Stimulated activated memory B cell treated with anti-CD40 and anti-IgM and Interleukin-4, amounts not matched to agents 10 μg/mL and 1 μg/mL and 100 μg/mL, for 72 hours (primary cell): ENCODE data around the gene RETREG2.
"Not testable (repeated sequence)": the region's sequence is repeated elsewhere in the genome, so short reads cannot be mapped to it uniquely, and the experiment has no call there.

Experiments used
- ATAC-seq: fragments of 150-1000 bp; cut with Tn5 transposase; 2 replicates; pipeline ENCODE4 v1.10.0; 2021
- H3K27ac Mint-ChIP-seq: one replicate; pipeline ENCODE4 v1.8.0; 2022; ENCODE audit warnings: mild to moderate bottlenecking, mixed read lengths
- H3K27me3 Mint-ChIP-seq: one replicate; pipeline ENCODE4 v1.8.0; 2022; ENCODE audit warnings: mixed read lengths
- H3K36me3 Mint-ChIP-seq: one replicate; pipeline ENCODE4 v1.8.0; 2022; ENCODE audit warnings: mixed read lengths
- H3K4me1 Mint-ChIP-seq: one replicate; pipeline ENCODE4 v1.8.0; 2022; ENCODE audit warnings: mixed read lengths
- H3K4me3 Mint-ChIP-seq: one replicate; pipeline ENCODE4 v1.8.0; 2022; ENCODE audit warnings: mild to moderate bottlenecking, moderate library complexity, mixed read lengths
- H3K9me3 Mint-ChIP-seq: one replicate; pipeline ENCODE4 v1.8.0; 2022; ENCODE audit warnings: mixed read lengths

RETREG2 gene

DNA sequence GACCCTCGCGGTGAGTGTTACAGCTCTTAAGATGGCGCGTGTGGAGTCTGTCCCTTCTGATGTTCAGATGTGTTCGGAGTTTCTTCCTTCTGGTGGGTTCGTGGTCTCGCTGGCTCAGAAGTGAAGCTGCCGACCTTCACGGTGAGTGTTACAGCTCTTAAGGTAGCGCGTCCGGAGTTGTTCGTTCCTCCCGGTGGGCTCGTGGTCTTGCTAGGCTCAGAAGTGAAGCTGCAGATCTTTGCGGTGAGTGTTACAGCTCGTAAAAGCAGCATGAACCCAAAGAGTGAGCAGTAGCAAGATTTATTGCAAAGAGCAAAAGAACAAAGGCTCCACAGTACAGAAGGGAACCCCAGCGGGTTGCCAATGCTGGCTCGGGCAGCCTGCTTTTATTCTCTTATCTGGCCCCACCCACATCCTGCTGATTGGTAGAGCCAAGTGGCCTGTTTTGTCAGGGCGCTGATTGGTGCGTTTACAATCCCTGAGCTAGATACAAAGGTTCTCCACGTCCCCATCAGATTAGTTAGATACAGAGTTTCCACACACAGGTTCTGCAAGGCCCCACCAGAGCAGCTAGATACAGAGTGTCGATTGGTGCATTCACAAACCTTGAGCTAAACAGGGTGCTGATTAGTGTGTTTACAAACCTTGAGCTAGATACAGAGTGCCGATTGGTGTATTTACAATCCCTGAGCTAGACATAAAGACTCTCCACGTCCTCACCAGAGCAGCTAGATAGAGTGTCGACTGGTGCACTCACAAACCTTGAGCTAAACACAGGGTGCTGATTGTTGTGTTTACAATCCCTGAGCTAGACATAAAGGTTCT, 22.6 kb downstream of the RETREG2 start:
- H3K27me3 Mint-ChIP-seq = peaks cover 13% of the 10 kb centered on the region
- H3K27ac Mint-ChIP-seq, H3K4me1 Mint-ChIP-seq, H3K36me3 Mint-ChIP-seq, ATAC-seq, H3K9me3 Mint-ChIP-seq, H3K4me3 Mint-ChIP-seq: not testable (repeated sequence)

DNA sequence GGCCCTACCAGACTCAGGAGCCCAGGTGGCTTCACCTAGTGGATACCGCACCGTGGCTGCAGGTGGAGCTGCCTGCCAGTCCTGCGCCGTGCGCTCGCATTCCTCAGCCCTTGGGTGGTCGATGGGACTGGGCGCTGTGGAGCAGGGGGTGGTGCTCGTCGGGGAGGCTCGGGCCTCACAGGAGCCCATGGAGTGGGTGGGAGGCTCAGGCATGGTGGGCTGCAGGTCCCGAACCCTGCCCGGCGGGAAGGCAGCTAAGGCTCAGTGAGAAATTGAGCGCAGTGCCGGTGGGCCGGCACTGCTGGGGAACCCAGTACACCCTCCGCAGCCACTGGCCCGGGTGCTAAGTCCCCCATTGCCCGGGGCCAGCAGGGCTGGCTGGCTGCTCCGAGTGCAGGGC, 23.3 kb downstream of the RETREG2 start:
- not testable (repeated sequence) for H3K4me3 Mint-ChIP-seq, H3K36me3 Mint-ChIP-seq, H3K27ac Mint-ChIP-seq, ATAC-seq, H3K9me3 Mint-ChIP-seq, H3K4me1 Mint-ChIP-seq
- peaks cover 13% of the 10 kb centered on the region for H3K27me3 Mint-ChIP-seq

DNA sequence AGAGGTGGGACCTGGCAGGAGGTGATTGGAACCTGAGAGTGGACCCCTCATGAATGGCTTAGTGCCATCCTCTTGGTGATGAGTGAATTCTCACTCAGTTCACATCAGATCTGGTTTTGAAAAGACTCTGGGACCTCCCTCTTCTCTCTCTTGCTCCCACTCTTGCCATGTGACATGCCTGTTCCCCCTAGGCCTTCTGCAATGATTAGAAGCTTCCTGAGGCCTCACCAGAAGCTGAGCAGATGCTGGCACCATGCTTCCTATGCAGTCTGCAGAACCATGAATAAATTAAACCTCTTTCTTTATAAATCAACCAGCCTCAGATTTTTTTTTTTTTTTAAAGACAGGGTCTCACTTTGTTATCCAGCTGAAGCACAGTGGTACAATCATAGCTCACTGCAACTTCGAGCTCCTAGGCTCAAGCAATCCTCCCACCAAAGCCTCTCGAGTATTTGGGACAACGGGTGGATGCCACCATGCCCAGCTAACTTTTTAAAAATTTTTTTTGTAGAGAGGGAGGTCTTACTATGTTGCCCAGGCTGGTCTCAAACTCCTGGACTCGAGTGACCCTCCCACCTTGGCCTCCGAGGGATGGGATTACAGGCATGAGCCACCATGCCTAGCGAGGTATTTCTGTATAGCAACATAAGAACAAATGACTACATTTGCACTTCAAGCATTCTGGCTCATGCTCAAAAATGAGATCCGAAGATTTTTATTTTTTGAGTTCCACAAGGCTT, 26.5 kb downstream of the RETREG2 start:
- Mint-ChIP-seq H3K27me3 (peaks cover 3% of the 10 kb centered on the region), H3K27ac (no peak overlapping the region), H3K9me3 (no peaks in the 10 kb centered on the region), H3K4me3 (no peak overlapping the region), H3K4me1 (peaks cover 14% of the 10 kb centered on the region), H3K36me3 (peaks cover 6% of the 10 kb centered on the region)
- no peak for ATAC-seq

DNA sequence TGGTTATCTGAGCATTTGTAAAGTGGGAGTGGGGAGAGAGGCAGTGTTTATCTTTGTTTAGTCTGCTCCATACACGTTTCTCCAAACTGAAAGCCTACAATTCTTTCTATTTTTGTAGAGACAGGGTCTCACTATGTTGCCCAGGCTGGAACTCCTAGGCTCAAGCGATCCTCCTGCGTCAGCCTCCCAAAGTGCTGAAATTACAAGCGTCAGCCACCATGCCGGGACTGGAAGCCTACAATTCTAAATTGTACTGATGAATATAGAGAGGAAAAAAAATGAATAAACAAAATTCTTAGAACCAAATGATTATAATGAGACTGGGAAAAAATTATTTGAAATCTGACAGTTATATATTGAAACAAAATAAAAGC, 27.1 kb downstream of the RETREG2 start:
- Mint-ChIP-seq H3K36me3 (peaks cover 10% of the 10 kb centered on the region), H3K9me3 (no peaks in the 10 kb centered on the region), H3K27me3 (no peaks in the 10 kb centered on the region), H3K4me1 (peaks cover 14% of the 10 kb centered on the region), H3K27ac (peak overlapping the region; percentile 81), H3K4me3 (peak overlapping the region; percentile 36)
- no peak for ATAC-seq

DNA sequence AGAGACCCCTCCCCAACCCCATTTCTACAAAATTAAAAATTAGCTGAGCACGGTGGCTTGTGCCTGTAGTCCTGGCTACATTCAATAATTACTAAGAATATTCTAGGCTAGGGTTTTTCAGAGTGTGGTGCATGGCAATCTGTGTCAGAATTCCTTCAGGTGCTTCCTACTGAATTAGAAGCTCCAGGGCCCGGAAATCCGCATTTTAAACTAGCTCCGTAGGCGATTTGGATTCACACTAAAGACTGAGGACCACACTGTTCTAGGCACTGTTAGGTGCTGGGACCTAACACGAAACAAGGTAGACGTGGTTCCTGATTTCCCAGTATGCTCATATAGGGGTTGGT, 27.9 kb downstream of the RETREG2 start:
- no peak for ATAC-seq
- Mint-ChIP-seq H3K36me3 (peaks cover 13% of the 10 kb centered on the region), H3K4me1 (peaks cover 14% of the 10 kb centered on the region), H3K27me3 (no peaks in the 10 kb centered on the region), H3K9me3 (no peaks in the 10 kb centered on the region), H3K4me3 (peak overlapping the region; percentile 80), H3K27ac (peak overlapping the region; percentile 81)

DNA sequence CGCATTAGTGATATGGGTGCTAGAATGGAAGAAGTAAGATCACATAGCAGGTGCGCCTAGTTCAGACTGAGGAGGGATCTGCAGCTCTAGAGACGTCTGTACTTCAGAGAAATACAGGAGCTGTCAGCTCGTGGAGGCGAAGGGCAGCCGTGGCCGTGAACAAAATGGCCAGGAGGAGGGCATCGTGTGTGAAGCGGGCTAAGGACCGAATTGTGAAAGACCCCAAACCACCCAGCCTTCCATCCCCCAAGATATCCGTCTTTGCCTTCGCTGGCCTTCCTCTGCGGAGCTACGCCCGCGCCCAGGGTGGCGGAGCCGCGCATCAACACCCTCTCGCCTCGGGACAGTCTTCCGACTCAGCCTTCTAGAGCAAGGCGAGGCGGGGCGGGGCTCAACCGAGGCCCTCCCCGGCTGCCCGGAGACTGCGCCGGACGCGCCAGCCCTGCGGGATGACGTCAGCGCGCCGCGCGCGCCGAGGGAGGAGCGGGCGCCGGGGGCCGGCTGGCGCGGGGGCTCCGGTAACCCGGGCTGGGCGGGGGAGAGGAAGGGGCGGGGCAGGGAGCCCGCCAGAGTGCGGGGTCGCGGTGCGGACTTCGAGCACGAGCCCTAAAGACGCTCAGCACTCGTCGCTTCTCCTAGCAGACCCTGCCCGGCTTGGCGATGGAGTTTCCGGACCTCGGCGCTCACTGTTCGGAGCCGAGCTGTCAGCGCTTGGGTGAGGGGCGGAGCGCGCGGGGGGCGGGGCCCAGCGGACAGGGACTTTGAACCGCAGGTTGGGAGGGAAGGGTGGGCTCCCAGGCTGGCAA, 28.5 kb downstream of the RETREG2 start, which contains the start of gene ZFAND2B:
TSS of gene ZFAND2B (plus strand) at position 455 of the 806 bp plus-strand sequence. CDS start at position 661, 206 bp downstream.
- Mint-ChIP-seq H3K4me1 (peaks cover 14% of the 10 kb centered on the region), H3K27me3 (no peaks in the 10 kb centered on the region), H3K27ac (peak within 1 kb of the TSS; percentile 81), H3K4me3 (peak within 1 kb of the TSS; percentile 80), H3K9me3 (no peaks in the 10 kb centered on the region), H3K36me3 (peaks cover 13% of the 10 kb centered on the region)
- ATAC-seq = peak; percentile 99

DNA sequence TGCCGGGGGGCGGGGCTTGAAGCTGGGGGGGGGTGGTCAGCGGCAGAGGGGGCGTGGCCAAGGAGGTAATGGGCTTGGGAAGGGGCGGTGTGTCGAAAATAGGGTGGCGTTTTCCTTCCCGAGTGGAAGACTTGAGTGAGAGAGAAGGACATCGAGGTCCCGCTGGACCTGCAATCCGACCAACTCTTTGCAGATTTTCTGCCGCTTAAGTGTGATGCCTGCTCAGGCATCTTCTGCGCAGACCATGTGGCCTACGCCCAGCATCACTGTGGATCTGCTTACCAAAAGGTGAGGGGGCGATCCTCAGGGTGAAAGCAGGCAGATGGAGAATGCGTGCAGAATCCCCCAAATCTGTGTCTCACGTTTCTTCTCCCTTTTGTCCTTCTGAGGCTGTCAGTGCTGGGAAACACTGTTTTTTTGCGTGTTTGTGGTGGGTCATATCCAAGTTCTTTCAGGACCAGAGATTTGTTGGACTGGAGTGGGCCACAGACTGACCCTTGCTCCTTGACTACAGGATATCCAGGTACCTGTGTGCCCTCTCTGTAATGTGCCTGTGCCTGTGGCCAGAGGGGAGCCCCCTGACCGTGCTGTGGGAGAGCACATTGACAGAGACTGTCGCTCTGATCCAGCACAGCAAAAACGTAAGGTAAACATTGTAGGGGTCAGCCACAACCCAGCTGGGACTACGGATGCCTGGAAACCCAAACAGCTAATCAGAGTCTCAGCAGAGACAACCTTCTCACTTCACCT, 29.2 kb downstream of the RETREG2 start:
- peaks cover 14% of the 10 kb centered on the region for H3K4me1 Mint-ChIP-seq
- peaks cover 13% of the 10 kb centered on the region for H3K36me3 Mint-ChIP-seq
- no peaks in the 10 kb centered on the region for H3K9me3 Mint-ChIP-seq
- H3K27ac Mint-ChIP-seq = peak overlapping the region; percentile 81
- H3K4me3 Mint-ChIP-seq = peak overlapping the region; percentile 80
- H3K27me3 Mint-ChIP-seq = no peaks in the 10 kb centered on the region
- no peak for ATAC-seq

DNA sequence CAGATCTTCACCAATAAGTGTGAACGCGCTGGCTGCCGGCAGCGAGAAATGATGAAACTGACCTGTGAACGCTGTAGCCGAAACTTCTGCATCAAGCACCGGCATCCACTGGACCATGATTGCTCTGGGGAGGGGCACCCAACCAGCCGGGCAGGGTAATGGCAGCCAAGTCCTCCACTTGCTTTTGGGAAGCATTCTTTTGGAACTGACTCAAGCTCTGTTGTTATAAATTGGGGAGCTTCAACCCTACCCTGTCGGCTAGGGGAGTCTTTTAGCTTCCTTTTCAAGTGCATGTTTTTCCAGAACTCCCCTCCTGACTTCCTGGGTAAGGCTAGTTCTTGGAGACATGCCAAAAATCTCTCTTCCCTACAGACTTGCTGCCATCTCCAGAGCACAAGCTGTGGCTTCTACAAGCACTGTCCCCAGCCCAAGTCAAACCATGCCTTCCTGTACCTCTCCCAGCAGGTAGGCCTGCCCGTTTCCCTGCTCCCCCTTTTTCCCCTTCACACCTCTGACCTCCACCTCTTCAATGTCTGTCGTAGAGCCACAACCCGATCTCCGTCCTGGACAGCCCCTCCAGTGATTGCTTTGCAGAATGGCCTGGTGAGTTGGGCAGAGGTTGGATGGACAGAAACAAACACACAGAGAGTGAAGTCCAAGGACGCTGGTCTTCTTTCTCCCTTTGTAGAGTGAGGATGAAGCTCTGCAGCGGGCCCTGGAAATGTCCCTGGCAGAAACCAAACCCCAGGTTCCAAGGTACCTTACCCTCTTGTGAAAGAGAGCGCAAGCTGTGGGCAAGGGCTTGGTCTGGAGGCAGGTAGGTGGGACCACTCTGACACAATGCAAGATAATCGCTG, 30.0 kb downstream of the RETREG2 start:
- no peaks in the 10 kb centered on the region for H3K27me3 Mint-ChIP-seq
- peak overlapping the region; percentile 41 for H3K27ac Mint-ChIP-seq
- H3K9me3 Mint-ChIP-seq = no peaks in the 10 kb centered on the region
- no peak for ATAC-seq
- H3K36me3 Mint-ChIP-seq = peaks cover 15% of the 10 kb centered on the region
- peak overlapping the region; percentile 55 for H3K4me3 Mint-ChIP-seq
- H3K4me1 Mint-ChIP-seq = peaks cover 14% of the 10 kb centered on the region

DNA sequence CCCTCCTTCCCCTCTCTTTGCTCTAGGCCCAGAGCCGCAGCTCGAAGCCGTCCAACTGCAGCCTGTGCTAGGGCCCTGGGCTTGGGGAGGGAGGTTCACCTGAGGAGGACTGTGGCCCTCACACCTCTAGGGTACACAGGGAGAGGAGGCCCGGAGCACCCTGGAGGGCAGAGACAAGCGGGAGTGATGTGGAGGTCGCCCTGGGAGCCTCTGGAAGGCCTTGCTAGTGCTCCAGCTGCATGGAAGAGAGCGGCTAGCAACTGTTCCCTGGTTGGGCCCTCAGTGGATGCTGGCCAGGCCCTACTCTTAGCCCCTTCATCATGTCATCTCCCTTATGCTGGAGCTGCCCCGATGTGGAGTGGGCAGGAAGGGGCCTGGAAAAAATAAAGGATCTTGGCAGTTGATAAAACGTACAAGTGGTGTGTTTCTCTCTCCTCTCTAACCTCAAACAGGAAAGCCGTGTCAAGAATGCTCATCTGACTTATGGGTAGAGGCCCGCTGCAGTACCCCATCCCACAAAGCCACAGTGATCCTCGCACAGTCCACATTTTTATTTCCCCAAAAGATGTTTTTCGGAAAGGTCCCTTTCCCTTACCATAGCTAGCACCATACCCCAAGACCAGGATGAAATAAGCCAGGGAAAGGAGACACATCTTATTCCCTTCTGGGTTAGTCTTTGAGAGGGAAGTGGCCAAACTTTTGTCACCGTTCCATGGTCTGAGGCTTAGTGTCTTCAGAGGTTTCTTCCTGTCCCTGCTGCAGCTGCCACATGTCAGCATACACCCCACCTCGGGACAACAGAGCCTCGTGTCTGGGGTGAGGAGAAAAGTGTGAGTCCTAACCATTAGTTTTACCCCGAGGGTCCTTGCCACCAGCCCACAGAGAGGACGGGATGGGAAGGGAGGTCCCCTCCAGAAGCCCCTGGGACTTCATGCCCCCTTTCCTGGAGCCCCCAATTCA, 31.4 kb downstream of the RETREG2 start:
- no peak overlapping the region for H3K4me3 Mint-ChIP-seq
- no peaks in the 10 kb centered on the region for H3K9me3 Mint-ChIP-seq
- peak overlapping the region; percentile 40 for H3K27ac Mint-ChIP-seq
- H3K4me1 Mint-ChIP-seq = peaks cover 14% of the 10 kb centered on the region
- no peak for ATAC-seq
- no peaks in the 10 kb centered on the region for H3K27me3 Mint-ChIP-seq
- H3K36me3 Mint-ChIP-seq = peaks cover 27% of the 10 kb centered on the region

DNA sequence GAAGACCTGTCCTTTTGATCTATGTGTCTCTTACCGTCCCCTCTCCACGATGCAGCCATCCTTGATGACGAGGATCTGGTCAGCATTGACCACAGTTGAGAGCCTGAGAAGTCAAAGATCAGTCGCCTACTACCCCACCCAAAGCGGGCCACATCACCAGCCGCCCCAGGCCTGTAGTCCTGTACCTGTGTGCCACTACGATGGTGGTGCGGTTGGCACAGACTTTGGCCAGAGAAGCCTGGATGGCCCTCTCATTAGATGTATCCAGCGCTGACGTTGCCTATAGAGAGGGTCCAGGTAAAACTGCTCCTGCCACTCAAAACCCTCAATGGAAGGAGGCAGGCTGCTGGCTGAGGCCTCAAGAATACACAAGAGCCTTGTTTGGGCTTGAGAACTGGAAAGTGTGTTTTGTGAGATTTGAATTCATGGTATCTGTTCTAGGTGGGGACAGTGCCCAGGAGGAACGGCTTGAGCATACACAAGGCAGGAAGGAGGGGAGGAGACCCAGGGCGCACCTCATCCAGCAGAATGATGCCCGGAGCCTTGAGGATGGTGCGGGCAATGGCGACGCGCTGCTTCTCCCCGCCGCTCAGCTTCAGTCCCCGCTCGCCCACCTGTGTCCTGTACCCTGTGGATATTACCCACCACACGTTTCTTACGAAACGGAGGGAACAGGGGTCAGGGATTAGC, 32.3 kb downstream of the RETREG2 start:
- Mint-ChIP-seq H3K27ac (peak overlapping the region; percentile 40), H3K36me3 (peaks cover 32% of the 10 kb centered on the region), H3K27me3 (no peaks in the 10 kb centered on the region), H3K9me3 (no peaks in the 10 kb centered on the region), H3K4me3 (no peak overlapping the region), H3K4me1 (peaks cover 14% of the 10 kb centered on the region)
- ATAC-seq = no peak

DNA sequence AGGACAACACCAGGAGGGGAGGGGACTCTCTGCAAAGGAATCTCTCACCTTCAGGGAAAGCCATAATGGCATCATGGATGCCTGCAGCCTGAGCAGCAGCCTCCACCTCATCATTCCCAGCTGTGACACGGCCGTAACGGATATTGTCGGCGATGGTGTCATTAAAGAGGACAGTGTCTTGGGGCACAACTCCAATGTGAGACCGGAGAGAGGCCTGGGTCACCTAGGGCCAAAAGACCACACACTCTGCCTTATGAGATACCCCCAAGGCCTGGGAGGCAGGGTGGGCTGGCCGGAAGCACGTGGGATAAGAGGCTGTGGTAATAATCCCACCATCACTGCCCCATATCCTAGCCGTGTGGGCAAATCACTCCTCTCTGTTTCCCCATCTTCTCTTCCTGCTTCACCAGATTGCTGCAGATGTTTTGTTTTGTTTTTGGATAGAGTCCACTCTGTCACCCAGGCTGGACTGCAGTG, 32.8 kb downstream of the RETREG2 start:
- peaks cover 16% of the 10 kb centered on the region for H3K4me1 Mint-ChIP-seq
- no peaks in the 10 kb centered on the region for H3K27me3 Mint-ChIP-seq

DNA sequence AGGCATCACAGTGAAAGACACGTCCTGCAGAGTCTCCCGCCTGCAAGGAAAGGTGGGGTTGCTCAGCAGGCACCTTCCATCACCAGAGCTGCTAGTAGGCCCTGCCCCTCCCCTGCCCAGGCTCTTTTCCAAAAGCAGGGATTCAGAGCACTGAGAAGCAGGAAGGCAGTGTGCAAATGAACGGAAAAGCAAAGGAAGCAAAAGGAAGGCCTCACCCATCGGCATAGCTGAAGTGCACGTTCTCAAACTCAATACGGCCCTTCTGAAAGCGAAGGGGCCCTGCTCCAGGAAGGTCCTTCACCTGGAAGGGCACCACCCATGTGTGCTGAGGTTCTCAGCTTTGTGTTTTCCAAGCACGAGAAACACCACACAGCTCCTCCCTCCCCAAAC, 34.9 kb downstream of the RETREG2 start:
- peaks cover 25% of the 10 kb centered on the region for H3K4me1 Mint-ChIP-seq
- no peaks in the 10 kb centered on the region for H3K27me3 Mint-ChIP-seq
- H3K4me3 Mint-ChIP-seq = no peak overlapping the region
- no peaks in the 10 kb centered on the region for H3K9me3 Mint-ChIP-seq
- no peak overlapping the region for H3K27ac Mint-ChIP-seq
- peaks cover 38% of the 10 kb centered on the region for H3K36me3 Mint-ChIP-seq
- ATAC-seq = no peak

More for the DNA sequence above, 32.8 kb downstream of the RETREG2 start:
- no peak for ATAC-seq
- Mint-ChIP-seq H3K27ac (no peak overlapping the region), H3K9me3 (no peaks in the 10 kb centered on the region), H3K36me3 (peaks cover 34% of the 10 kb centered on the region), H3K4me3 (no peak overlapping the region)
